Activated CD4-positive, alpha-beta T cell treated with anti-CD3 and anti-CD28 coated beads for 24 hours (primary cell): ENCODE data around the gene RNF113A.
"Not testable (repeated sequence)": the region's sequence is repeated elsewhere in the genome, so short reads cannot be mapped to it uniquely, and the experiment has no call there.

Source experiments
- DNase-seq, 2 donors: peaks; one replicate each; pipeline ENCODE4 v3.0.0-alpha.2; 2020; ENCODE audit warnings: low read depth in 2 of 2

Gene RNF113A

GRCh38 chrX:119871599-119872395, at the start of gene RNF113A, which contains the start of gene NDUFA1:
Gene RNF113A, minus strand, starts transcription at chrX:119871733. Its CDS starts 120 bp downstream, at chrX:119871613.
Gene NDUFA1, plus strand, starts transcription at chrX:119871832. Its CDS starts 80 bp downstream, at chrX:119871912.
- DNase-seq, result peak; percentile 66 to 69

GRCh38 chrX:119919835-119920585, 48.5 kb upstream of the RNF113A start:
- DNase-seq, result no peak

DNA sequence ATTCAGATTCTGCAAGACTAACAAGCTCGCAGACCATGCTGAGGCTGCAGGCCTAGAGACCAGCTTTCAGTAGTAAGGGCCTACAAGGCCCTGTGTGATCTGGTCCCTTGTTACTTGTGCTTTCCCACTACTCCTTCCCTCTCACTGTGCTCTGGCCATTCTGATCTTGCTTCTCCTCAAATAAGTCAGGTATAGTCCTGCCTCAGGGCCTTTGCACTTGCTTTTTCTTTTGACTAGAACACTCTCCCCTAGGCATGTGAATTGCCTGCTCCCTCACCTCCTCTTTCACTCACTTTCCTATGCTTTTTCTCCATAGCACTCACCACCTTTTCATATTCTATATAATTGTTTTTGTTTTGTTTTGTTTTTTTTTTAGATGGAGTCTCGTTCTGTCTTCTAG, 46.3 kb upstream of the RNF113A start:
- DNase-seq, result no peak

GRCh38 chrX:119916310-119916709, 44.8 kb upstream of the RNF113A start:
- no peak for DNase-seq

DNA sequence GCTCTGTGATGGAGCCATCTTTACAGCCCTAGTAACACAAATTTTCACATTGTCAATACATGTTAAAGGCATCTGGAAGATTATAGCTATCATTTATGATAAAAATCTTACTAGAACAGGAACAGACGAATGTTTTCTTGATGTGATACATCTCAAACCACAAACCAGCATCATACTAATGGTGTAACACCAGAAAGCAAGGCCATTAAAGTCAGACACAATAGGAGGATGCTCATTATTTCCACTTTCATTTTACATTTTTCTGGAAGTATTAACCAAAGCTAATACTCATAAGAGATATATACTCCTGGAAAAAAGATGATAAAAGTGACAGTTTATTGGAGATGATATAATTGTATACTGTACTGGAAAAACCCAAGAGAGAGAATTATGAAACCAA, 29.4 kb upstream of the RNF113A start:
- no peak for DNase-seq

DNA sequence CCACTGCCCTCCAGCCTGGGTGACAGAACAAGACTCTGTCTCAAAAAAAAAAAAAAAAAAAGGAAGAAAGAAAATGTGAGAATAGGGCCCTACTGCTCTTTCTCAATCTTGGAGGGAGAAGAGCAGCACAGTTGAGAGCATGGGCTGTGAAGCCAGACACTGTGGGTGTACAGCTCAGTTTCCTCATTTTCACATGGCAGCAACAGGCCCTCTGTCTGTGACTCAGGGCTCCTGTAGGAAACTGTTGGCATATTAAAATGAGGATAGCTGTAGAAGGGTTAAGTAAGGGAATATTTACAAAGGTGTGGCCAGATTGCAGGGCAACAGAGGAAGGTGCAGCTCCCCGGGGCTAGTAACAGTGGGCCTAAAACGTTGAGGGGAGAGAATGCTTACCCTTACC, 27.6 kb upstream of the RNF113A start:
- DNase-seq, result no peak

- no peak for DNase-seq
These were observed 24.4 kb upstream of the RNF113A start, which contains the start of gene AKAP14 for GRCh38 chrX:119895843-119896326. Gene AKAP14, plus strand, starts transcription at chrX:119895893. Its CDS starts 7,331 bp downstream, at chrX:119903224.

- DNase-seq, result not testable (repeated sequence)
These were observed 20.6 kb upstream of the RNF113A start for GRCh38 chrX:119891961-119892692.

DNA sequence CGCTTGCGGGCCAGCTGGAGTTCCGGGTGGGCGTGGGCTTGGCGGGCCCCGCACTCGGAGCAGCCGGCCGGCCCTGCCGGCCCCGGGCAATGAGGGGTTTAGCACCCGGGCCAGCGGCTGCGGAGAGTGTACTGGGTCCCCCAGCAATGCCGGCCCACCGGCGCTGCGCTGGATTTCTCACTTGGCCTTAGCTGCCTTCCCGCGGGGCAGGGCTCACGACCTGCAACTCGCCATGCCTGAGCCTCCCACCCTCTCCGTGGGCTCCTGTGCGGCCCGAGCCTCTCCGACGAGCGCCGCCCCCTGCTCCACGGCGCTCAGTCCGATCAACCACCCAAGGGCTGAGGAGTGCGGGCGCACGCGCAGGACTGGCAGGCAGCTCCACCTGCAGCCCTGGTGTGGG, 19.1 kb upstream of the RNF113A start:
- DNase-seq, result not testable (repeated sequence)

GRCh38 chrX:119887721-119888425, 16.3 kb upstream of the RNF113A start:
- DNase-seq, result peak; percentile 31 to 45

GRCh38 chrX:119885554-119886428, 14.3 kb upstream of the RNF113A start:
- no peak for DNase-seq

- DNase-seq, result no peak
These were observed 9.3 kb upstream of the RNF113A start for GRCh38 chrX:119880552-119881437.

GRCh38 chrX:119880076-119880475, 8.5 kb upstream of the RNF113A start:
- DNase-seq, result no peak

DNA sequence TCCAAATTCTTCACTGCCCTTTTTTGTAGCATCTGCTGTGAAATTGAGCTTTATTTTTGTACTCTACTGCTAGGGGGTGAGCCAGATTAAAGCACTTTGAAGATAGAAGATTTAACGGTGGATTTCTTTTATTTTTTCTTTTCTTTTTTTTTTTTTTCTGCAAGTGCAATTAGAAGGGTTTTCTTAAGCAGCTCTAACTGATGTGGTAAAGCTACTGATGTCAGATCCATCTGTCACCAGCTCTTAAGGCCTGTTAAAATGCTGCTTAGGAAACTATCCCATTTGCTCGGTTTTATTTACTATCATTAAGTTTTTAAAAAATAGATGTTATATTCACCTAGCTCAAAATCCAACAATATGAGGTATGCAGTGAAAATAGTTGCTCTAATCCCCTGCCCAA, 7.2 kb upstream of the RNF113A start:
- DNase-seq, result no peak

GRCh38 chrX:119871245-119871598, 311 bp downstream of the RNF113A start:
- no peak for DNase-seq

DNA sequence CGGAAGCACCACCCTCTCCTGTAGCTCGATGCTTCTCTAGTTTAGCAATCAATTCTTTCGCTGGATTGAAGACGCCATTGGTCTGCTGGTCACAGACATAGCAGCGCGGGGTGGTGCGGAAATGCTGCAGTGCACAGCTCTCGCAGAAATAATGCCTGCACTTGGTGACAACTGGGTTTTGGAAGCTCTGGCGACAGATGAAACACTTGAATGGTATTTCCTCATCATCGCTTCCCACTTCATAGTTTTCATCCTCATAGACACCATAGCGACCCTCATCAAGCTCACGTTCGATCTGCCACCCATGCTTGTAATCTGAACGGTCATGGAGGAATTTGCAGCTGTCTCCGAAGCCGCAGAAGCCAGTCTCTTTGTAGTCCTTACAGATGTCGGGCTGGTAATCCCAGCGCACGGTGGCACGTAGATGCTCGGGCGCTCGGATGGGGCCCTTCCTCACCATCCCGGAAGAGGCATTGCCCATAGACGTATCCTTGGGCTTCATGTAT, 854 bp downstream of the RNF113A start:
- DNase-seq, result no peak

GRCh38 chrX:119853444-119853843, 18.1 kb downstream of the RNF113A start:
- no peak for DNase-seq

DNA sequence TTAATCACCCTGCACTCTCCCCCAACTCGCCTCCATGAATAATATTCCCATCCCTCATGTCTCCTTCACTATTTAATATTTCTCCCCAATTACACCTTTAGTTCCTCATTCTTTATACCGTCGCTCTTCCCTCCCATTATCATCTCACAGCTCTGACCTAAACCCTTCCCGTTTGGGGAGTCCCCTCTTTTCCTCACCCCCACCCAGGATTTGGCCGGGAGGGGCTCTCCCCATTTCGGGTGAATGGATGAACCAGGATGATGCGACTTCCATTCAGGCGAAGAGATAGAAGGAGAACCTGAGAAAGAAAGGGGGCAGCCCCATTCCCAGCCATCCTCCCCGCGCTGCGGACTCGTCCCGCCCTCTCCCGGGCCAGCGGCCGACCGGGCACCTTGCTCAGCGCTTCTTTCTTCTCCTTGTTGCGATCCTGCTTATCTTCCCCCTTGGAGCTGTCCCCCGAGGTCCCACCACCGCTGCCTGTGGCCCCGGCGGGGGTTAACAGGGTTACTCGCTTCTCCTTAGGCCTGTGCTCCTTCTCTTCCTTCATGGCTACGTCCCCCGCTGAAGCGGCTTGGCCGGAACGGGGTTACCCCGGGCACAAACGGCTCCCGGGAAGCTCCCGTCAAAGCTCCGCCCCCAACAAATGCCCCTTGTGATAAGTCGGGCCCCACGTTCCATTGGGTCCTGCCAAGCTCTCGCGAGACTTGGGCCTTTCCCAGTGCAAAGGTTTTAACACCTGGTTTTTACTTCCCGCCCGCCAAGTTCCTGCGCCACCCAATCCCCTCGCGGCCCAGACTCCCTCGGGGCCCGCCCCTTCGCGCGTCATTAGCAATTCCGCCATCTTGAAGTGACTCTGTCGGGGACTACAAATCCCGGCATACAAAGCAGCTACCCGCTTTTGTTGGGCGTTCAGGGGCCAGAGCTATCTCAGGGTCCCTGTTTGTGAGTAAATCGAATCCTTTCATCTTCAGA, 18.9 kb downstream of the RNF113A start, which contains the start of gene UPF3B:
TSS of gene UPF3B (minus strand) at position 582 of the 972 bp plus-strand sequence. CDS start at position 547, 35 bp downstream.
- DNase-seq, result peak; percentile 81 to 85
